Lower lobe of right lung (tissue), 2 donors: ENCODE results near the gene SRRM3. TPM values are rescaled to one million over a fixed set of nuclear protein-coding genes. Genes with fewer than 3 reads are reported as not detected.

Experiments used
- ATAC-seq, 2 donors: fragments of 200-7000 bp; cut with Tn5 transposase; one replicate each; pipeline ENCODE4 v1.9.1; 2020 to 2022; ENCODE audit warnings: mild to moderate bottlenecking in 2 of 2, moderate library complexity in 2 of 2
- DNase-seq: peaks from one replicate; pipeline ENCODE4 v3.0.0-alpha.2; 2020
- H3K27ac ChIP-seq: fragments of 200-600 bp; one replicate; pipeline ENCODE4 v1.8.0; 2022
- H3K27me3 ChIP-seq: fragments of 200-600 bp; one replicate; pipeline ENCODE4 v1.8.0; 2022; ENCODE audit warnings: low read depth
- H3K36me3 ChIP-seq: fragments of 200-600 bp; one replicate; pipeline ENCODE4 v1.8.0; 2022; ENCODE audit warnings: mild to moderate bottlenecking
- H3K4me1 ChIP-seq: fragments of 200-600 bp; one replicate; pipeline ENCODE4 v1.8.0; 2022
- H3K4me3 ChIP-seq: fragments of 200-600 bp; one replicate; pipeline ENCODE4 v1.8.0; 2022; ENCODE audit warnings: mild to moderate bottlenecking
- H3K9me3 ChIP-seq: fragments of 200-600 bp; one replicate; pipeline ENCODE4 v1.8.0; 2022
- CTCF ChIP-seq: fragments of 200-600 bp; IDR thresholded peaks from one replicate; pipeline ENCODE4 v1.8.0; 2022; ENCODE audit warnings: antibody characterized with exemption, mild to moderate bottlenecking
- intact Hi-C: fragments of 100-400 bp; cut with DNase I; formaldehyde crosslinking; loops from one replicate; pipeline ENCODE4 v1.11.0; 2022
- total RNA-seq: library from RNA; stranded (reverse); fragmentation: NEBNext Ultra II Directional; extraction: Animal tissue kit (Norgen Biotek cat#: 25700); gene quantifications from one replicate; pipeline ENCODE4 v1.2.1, GENCODE V29; 2021
- donor health status: DM: no; HTN: yes; CAD: no; lungs with severe emphysema.

Gene SRRM3
- total RNA-seq, 1 donor from 2014 or later, result 0.86 TPM

DNA sequence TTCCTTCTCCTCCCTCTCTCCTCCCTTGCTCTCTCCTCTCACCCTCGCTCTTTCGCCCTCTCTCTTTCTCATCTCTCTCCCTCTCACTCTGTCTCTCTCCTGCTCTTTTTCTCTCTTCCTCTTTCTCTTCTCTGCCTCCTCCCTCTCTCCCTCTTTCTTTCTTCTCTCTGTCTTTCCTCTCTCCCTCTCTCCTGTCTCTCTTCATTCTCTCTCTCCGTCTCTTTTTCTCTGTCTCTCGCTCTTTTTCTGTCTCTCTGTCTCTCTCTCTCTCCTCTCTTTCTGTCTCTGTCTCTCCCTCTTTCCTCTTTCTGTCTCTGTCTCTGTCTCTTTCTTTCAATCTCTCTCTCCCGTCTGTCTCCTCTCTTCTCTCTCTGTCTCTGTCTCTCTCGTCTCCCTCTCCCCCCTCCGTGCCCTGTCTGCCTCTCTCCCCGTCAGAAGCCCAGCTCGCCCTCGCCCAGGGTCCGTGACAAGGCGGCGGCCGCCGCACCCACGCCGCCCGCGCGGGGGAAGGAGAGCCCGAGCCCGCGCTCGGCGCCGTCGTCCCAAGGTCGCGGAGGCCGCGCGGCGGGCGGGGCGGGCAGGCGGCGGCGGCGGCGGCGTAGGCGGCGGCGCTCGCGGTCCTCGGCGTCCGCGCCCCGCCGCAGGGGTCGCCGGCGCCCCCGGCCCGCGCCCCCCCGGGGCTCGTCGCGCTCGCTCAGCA, 79.5 kb downstream of the SRRM3 start:
- ATAC-seq (peak in 1 of 2 donors; percentile 40), DNase-seq (no peak)
- Histone ChIP-seq H3K4me3 (peak overlapping the region; percentile 47), H3K36me3 (no peaks in the 10 kb centered on the region), H3K9me3 (no peaks in the 10 kb centered on the region), H3K27ac (no peak overlapping the region), H3K4me1 (no peaks in the 10 kb centered on the region), H3K27me3 (peaks cover 41% of the 10 kb centered on the region)
- no peak for TF ChIP-seq CTCF
- intact Hi-C loops, result no loop called here

DNA sequence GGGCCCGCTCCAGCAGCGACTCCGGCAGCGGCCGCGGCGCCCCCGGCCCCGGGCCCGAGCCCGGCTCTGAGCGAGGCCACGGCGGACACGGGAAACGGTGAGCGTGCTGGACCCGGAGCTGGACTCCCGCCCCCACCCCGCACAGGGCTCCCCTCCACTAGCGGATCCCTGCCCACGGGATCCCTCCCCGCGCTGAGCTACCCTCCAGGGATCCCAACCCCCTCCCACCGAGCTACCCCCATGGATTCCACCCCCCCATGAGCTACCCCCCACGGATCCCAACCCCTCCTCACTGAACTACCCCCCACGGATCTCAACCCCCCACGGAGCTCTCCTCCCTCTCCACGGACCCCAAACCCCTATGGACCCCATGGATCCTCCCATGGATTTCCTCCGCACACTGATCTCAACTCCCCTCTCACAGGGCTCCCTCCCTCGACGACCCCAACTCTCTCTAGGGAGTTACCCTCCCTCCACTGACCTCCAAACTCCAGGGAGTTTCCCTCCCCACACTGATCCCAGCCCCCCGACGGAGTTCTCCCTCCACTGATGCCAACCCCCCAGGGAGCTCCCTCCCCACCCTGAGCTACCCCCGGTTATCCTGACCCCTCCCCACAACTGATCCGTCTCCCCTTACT, 80.1 kb downstream of the SRRM3 start:
- DNase-seq, result no peak
- H3K4me3 ChIP-seq, result peak overlapping the region; percentile 47
- no peak for ATAC-seq

DNA sequence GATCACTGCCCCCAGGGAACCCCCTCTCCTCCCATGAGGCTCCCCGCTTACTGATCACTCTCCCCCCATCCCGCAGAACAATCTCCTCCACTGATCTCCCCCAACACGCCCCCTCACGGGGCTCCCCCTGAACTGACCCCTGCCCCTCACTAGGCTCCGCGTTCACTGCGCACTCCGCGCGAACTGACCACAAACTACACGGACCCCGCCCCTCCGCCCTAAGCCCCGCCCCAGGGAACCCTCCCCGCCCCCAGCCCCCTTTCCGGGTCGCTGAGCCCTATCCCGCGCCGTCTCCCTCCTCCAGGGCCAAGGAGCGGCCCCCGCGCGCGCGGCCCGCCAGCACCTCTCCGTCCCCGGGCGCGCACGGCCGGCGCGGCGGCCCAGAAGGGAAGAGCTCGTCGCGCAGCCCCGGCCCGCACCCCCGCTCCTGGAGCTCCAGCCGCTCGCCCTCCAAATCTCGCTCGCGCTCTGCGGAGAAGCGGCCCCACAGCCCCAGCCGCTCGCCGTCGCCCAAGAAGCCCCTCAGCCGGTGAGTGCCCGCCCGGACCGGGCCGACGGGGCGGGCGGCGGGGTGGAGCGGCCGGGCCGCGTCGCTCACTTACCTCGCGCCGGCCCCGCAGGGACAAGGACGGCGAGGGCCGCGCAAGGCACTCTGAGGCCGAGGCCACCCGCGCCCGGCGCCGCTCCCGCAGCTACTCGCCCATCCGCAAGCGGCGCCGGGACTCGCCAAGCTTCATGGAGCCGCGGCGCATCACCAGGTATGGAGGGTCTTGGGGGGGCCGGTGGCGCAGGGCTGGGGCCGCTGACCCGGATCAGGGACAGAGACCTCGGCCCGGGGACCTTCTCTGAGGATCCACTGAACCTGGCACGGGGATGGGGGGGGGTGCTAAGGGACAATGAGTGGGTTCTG, 80.9 kb downstream of the SRRM3 start:
- Histone ChIP-seq H3K27ac (no peak overlapping the region), H3K9me3 (no peaks in the 10 kb centered on the region), H3K4me3 (peak overlapping the region; percentile 47), H3K36me3 (no peaks in the 10 kb centered on the region), H3K4me1 (no peaks in the 10 kb centered on the region), H3K27me3 (peaks cover 30% of the 10 kb centered on the region)
- intact Hi-C loops, result no loop called here
- no peak for TF ChIP-seq CTCF
- DNase-seq (no peak), ATAC-seq (peak; percentile 28 to 49)

More for the DNA sequence above, 80.1 kb downstream of the SRRM3 start:
- Histone ChIP-seq H3K36me3 (no peaks in the 10 kb centered on the region), H3K9me3 (no peaks in the 10 kb centered on the region), H3K4me1 (no peaks in the 10 kb centered on the region), H3K27me3 (peaks cover 36% of the 10 kb centered on the region), H3K27ac (no peak overlapping the region)
- no peak for TF ChIP-seq CTCF
- intact Hi-C loops, result no loop called here

DNA sequence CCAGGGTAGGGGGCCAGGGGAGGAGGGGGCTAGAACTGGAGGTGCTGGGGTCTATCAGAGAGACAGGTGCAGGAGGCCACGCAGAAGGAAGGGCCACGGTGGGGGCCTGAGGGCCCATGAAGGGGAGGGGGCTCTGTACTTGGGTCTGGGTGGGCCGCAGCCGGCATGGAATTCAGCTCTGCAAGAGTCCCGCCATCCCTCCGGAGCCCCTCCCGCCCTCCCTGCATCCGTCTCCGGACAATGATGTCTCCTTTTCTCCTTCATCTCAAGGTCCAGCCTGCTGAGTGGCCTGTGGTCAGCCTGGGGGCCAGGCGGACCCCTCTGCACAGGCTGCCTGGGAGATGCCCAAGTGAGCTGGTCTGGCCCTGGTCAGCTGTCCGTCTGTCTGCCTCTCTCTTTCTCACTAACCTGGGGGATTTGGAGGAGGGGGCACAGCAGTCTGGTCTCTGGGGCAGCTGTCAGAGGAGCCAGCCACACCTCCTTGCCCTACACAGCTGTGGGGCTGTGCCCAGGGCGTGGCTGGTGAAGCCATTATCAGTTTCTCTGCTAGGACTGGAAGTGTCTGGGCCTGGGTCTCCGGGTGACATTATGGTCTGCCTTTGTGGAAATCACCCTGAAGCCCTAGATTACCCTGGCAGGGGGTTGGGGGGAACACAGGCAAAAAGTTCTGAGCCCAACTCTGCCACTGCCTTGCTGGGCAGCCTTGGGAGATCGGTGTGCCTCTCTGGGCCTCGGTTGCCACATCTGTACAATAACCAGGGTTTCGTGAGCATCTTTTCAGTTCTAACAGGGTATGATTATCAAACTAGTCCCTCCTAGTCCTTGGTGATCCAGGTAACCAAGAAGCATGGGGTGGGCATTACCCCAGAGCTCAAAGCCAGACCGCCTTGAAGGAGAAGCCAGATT, 81.8 kb downstream of the SRRM3 start:
- Histone ChIP-seq H3K9me3 (no peaks in the 10 kb centered on the region), H3K4me3 (no peak overlapping the region), H3K36me3 (no peaks in the 10 kb centered on the region), H3K4me1 (no peaks in the 10 kb centered on the region), H3K27ac (no peak overlapping the region), H3K27me3 (peaks cover 28% of the 10 kb centered on the region)
- DNase-seq (no peak), ATAC-seq (no peak)
- TF ChIP-seq CTCF, result no peak
- intact Hi-C loops, result no loop called here
